ENCODE measurements around the gene YIPF2.
"Not testable (repeated sequence)": the region's sequence is repeated elsewhere in the genome, so short reads cannot be mapped to it uniquely, and the experiment has no call there.

The YIPF2 gene

GRCh38 chr19:10959277-10959968 lies 31.0 kb upstream of the YIPF2 start:
- Mint-ChIP-seq H3K27ac (peak overlapping the region; percentile 86), H3K4me3 (peak overlapping the region; percentile 87), H3K4me1 (ENCODE audit: low read depth) (peaks cover 42% of the 10 kb centered on the region)
- H3K9me3 Mint-ChIP-seq; H3K27me3 Mint-ChIP-seq; H3K36me3 Mint-ChIP-seq (ENCODE audit: low read depth): not testable (repeated sequence)

GRCh38 chr19:10952809-10953208 lies 24.4 kb upstream of the YIPF2 start:
- H3K9me3 Mint-ChIP-seq: no peaks in the 10 kb centered on the region
- H3K27me3 Mint-ChIP-seq: no peaks in the 10 kb centered on the region
- H3K36me3 Mint-ChIP-seq (ENCODE audit: low read depth): no peaks in the 10 kb centered on the region
- no peak overlapping the region for H3K4me3 Mint-ChIP-seq
- H3K27ac Mint-ChIP-seq: no peak overlapping the region
- H3K4me1 Mint-ChIP-seq (ENCODE audit: low read depth): peaks cover 4% of the 10 kb centered on the region

GRCh38 chr19:10946958-10947657 lies 18.7 kb upstream of the YIPF2 start:
- H3K4me1 Mint-ChIP-seq (ENCODE audit: low read depth): peaks cover 6% of the 10 kb centered on the region
- H3K27ac Mint-ChIP-seq: no peak overlapping the region
- no peak overlapping the region for H3K4me3 Mint-ChIP-seq
- H3K9me3 Mint-ChIP-seq: no peaks in the 10 kb centered on the region
- H3K27me3 Mint-ChIP-seq: no peaks in the 10 kb centered on the region
- H3K36me3 Mint-ChIP-seq (ENCODE audit: low read depth): no peaks in the 10 kb centered on the region

GRCh38 chr19:10945264-10945663 lies 16.8 kb upstream of the YIPF2 start:
- H3K27ac Mint-ChIP-seq: peak overlapping the region; percentile 48
- no peaks in the 10 kb centered on the region for H3K9me3 Mint-ChIP-seq
- H3K36me3 Mint-ChIP-seq (ENCODE audit: low read depth): no peaks in the 10 kb centered on the region
- no peaks in the 10 kb centered on the region for H3K27me3 Mint-ChIP-seq
- H3K4me1 Mint-ChIP-seq (ENCODE audit: low read depth): peaks cover 8% of the 10 kb centered on the region
- no peak overlapping the region for H3K4me3 Mint-ChIP-seq

- H3K4me1 Mint-ChIP-seq (ENCODE audit: low read depth); H3K27ac Mint-ChIP-seq; H3K27me3 Mint-ChIP-seq; H3K9me3 Mint-ChIP-seq; H3K36me3 Mint-ChIP-seq (ENCODE audit: low read depth); H3K4me3 Mint-ChIP-seq: not testable (repeated sequence)
Measured at GRCh38 chr19:10943412-10943811, 15.0 kb upstream of the YIPF2 start.

- H3K36me3 Mint-ChIP-seq (ENCODE audit: low read depth): not testable (repeated sequence)
Measured at GRCh38 chr19:10941649-10942048, 13.2 kb upstream of the YIPF2 start.

GRCh38 chr19:10936661-10937084 lies 8.2 kb upstream of the YIPF2 start:
- H3K27ac Mint-ChIP-seq: no peak overlapping the region
- H3K36me3 Mint-ChIP-seq (ENCODE audit: low read depth): peaks cover 3% of the 10 kb centered on the region
- peaks cover 3% of the 10 kb centered on the region for H3K4me1 Mint-ChIP-seq (ENCODE audit: low read depth)
- H3K4me3 Mint-ChIP-seq: no peak overlapping the region
- no peaks in the 10 kb centered on the region for H3K9me3 Mint-ChIP-seq
- no peaks in the 10 kb centered on the region for H3K27me3 Mint-ChIP-seq

More at GRCh38 chr19:10941649-10942048, 13.2 kb upstream of the YIPF2 start:
- not testable (repeated sequence) for H3K9me3 Mint-ChIP-seq; H3K27ac Mint-ChIP-seq; H3K4me1 Mint-ChIP-seq (ENCODE audit: low read depth); H3K27me3 Mint-ChIP-seq; H3K4me3 Mint-ChIP-seq

- H3K27ac Mint-ChIP-seq: no peak overlapping the region
- H3K4me3 Mint-ChIP-seq: no peak overlapping the region
- H3K4me1 Mint-ChIP-seq (ENCODE audit: low read depth): peaks cover 7% of the 10 kb centered on the region
- peaks cover 7% of the 10 kb centered on the region for H3K36me3 Mint-ChIP-seq (ENCODE audit: low read depth)
- no peaks in the 10 kb centered on the region for H3K9me3 Mint-ChIP-seq
- H3K27me3 Mint-ChIP-seq: no peaks in the 10 kb centered on the region
Measured at GRCh38 chr19:10935371-10936059, 7.1 kb upstream of the YIPF2 start.

GRCh38 chr19:10929402-10929794 lies 959 bp upstream of the YIPF2 start:
- H3K4me3 Mint-ChIP-seq: peak overlapping the region; percentile 90
- H3K27me3 Mint-ChIP-seq: no peaks in the 10 kb centered on the region
- peaks cover 9% of the 10 kb centered on the region for H3K36me3 Mint-ChIP-seq (ENCODE audit: low read depth)
- peak overlapping the region; percentile 31 for H3K27ac Mint-ChIP-seq
- H3K9me3 Mint-ChIP-seq: no peaks in the 10 kb centered on the region
- peaks cover 23% of the 10 kb centered on the region for H3K4me1 Mint-ChIP-seq (ENCODE audit: low read depth)

GRCh38 chr19:10927730-10928562 lies 493 bp downstream of the YIPF2 start:
- peak overlapping the region; percentile 81 for H3K27ac Mint-ChIP-seq
- peaks cover 23% of the 10 kb centered on the region for H3K4me1 Mint-ChIP-seq (ENCODE audit: low read depth)
- H3K27me3 Mint-ChIP-seq: no peaks in the 10 kb centered on the region
- H3K9me3 Mint-ChIP-seq: no peaks in the 10 kb centered on the region
- peak overlapping the region; percentile 90 for H3K4me3 Mint-ChIP-seq
- H3K36me3 Mint-ChIP-seq (ENCODE audit: low read depth): peaks cover 9% of the 10 kb centered on the region

GRCh38 chr19:10924597-10924996 lies 3.8 kb downstream of the YIPF2 start:
- Mint-ChIP-seq H3K9me3 (no peaks in the 10 kb centered on the region), H3K4me1 (ENCODE audit: low read depth) (peaks cover 12% of the 10 kb centered on the region), H3K36me3 (ENCODE audit: low read depth) (peaks cover 5% of the 10 kb centered on the region), H3K27me3 (no peaks in the 10 kb centered on the region), H3K27ac (no peak overlapping the region), H3K4me3 (no peak overlapping the region)

GRCh38 chr19:10923260-10924112 lies 5.0 kb downstream of the YIPF2 start:
- peaks cover 5% of the 10 kb centered on the region for H3K36me3 Mint-ChIP-seq (ENCODE audit: low read depth)
- H3K27me3 Mint-ChIP-seq: no peaks in the 10 kb centered on the region
- no peaks in the 10 kb centered on the region for H3K9me3 Mint-ChIP-seq
- H3K4me1 Mint-ChIP-seq (ENCODE audit: low read depth): peaks cover 9% of the 10 kb centered on the region
- no peak overlapping the region for H3K27ac Mint-ChIP-seq
- H3K4me3 Mint-ChIP-seq: no peak overlapping the region

- no peaks in the 10 kb centered on the region for H3K9me3 Mint-ChIP-seq
- H3K27ac Mint-ChIP-seq: peak overlapping the region; percentile 16
- peaks cover 6% of the 10 kb centered on the region for H3K36me3 Mint-ChIP-seq (ENCODE audit: low read depth)
- no peaks in the 10 kb centered on the region for H3K27me3 Mint-ChIP-seq
- H3K4me3 Mint-ChIP-seq: no peak overlapping the region
- peaks cover 5% of the 10 kb centered on the region for H3K4me1 Mint-ChIP-seq (ENCODE audit: low read depth)
Measured at GRCh38 chr19:10922638-10923014, 5.8 kb downstream of the YIPF2 start.
